NCI-H128 (cell line): ENCODE data around the gene COA1.

Source experiments
- DNase-seq: peaks from one replicate; lab custom pipeline; 2025; ENCODE audit not compliant: unreplicated experiment; lab: John Stamatoyannopoulos, UW

Gene COA1

GRCh38 chr7:43656997-43657396 lies 72.3 kb downstream of the COA1 start:
- DNase-seq = no peak

- no peak for DNase-seq
These were observed 73.7 kb downstream of the COA1 start for GRCh38 chr7:43655584-43655983.

- no peak for DNase-seq
These were observed 75.3 kb downstream of the COA1 start for GRCh38 chr7:43653891-43654504.

- no peak for DNase-seq
These were observed 75.9 kb downstream of the COA1 start for GRCh38 chr7:43653466-43653865.

- no peak for DNase-seq
These were observed 77.0 kb downstream of the COA1 start for GRCh38 chr7:43652364-43652763.

- DNase-seq = no peak
These were observed 78.8 kb downstream of the COA1 start for GRCh38 chr7:43650457-43651052.

- no peak for DNase-seq
These were observed 79.5 kb downstream of the COA1 start for GRCh38 chr7:43649755-43650274.

GRCh38 chr7:43648473-43649406 lies 80.6 kb downstream of the COA1 start:
- no peak for DNase-seq

- no peak for DNase-seq
These were observed 81.5 kb downstream of the COA1 start for GRCh38 chr7:43647673-43648472.

- no peak for DNase-seq
These were observed 82.0 kb downstream of the COA1 start for GRCh38 chr7:43647339-43647672.

- no peak for DNase-seq
These were observed 82.6 kb downstream of the COA1 start for GRCh38 chr7:43646603-43647338.

- DNase-seq = no peak
These were observed 83.6 kb downstream of the COA1 start for GRCh38 chr7:43645699-43646226.

- no peak for DNase-seq
These were observed 85.5 kb downstream of the COA1 start for GRCh38 chr7:43643846-43644245.

- no peak for DNase-seq
These were observed 86.3 kb downstream of the COA1 start for GRCh38 chr7:43642897-43643630.

GRCh38 chr7:43640679-43641078 lies 88.6 kb downstream of the COA1 start:
- no peak for DNase-seq

- DNase-seq = peak; percentile 49
These were observed 89.3 kb downstream of the COA1 start for GRCh38 chr7:43639858-43640491.

GRCh38 chr7:43637114-43637806 lies 92.1 kb downstream of the COA1 start:
- no peak for DNase-seq

GRCh38 chr7:43636093-43636492 lies 93.2 kb downstream of the COA1 start:
- no peak for DNase-seq
